Measurements from ENCODE around the gene MB21D2.
"Not testable (repeated sequence)": the region's sequence is repeated elsewhere in the genome, so short reads cannot be mapped to it uniquely, and the experiment has no call there.

MB21D2 gene, protein sequence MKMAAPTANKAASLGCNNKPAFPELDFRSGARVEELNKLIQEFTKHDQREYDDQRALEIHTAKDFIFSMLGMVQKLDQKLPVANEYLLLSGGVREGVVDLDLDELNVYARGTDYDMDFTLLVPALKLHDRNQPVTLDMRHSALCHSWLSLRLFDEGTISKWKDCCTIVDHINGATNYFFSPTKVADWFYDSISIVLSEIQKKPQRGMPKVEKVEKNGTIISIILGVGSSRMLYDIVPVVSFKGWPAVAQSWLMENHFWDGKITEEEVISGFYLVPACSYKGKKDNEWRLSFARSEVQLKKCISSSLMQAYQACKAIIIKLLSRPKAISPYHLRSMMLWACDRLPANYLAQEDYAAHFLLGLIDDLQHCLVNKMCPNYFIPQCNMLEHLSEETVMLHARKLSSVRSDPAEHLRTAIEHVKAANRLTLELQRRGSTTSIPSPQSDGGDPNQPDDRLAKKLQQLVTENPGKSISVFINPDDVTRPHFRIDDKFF

GRCh38 chr3:192917404-192918274, at the start of gene MB21D2:
TSS of gene MB21D2 (minus strand) at chr3:192917856. CDS start at chr3:192917840, 16 bp downstream.
- DNase-seq (ENCODE audit: low spot score) = peak; percentile 86

DNA sequence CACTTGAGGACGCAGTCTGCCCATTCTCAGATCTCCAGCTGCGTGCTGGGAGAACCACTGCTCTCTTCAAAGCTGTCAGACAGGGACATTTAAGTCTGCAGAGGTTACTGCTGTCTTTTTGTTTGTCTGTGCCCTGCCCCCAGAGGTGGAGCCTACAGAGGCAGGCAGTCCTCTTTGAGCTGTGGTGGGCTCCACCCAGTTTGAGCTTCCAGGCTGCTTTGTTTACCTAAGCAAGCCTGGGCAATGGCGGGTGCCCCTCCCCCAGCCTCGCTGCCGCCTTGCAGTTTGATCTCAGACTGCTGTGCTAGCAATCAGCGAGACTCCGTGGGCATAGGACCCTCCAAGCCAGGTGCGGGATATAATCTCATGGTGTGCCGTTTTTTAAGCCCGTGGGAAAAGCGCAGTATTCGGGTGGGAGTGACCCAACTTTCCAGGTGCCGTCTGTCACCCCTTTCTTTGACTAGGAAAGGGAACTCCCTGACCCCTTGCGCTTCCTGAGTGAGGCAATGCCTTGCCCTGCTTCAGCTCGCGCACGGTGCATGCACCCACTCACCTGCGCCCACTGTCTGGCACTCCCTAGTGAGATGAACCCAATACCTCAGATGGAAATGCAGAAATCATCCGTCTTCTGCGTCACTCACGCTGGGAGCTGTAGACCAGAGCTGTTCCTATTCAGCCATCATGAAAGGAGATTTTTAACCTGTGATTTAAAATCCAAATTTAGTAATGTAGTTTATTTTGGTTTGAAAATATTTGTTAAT, 47.5 kb upstream of the MB21D2 start:
- not testable (repeated sequence) for DNase-seq (ENCODE audit: low spot score)

- no peak for DNase-seq (ENCODE audit: low spot score)
Observed at GRCh38 chr3:192959773-192960172, 42.1 kb upstream of the MB21D2 start.

GRCh38 chr3:192958219-192958872, 40.7 kb upstream of the MB21D2 start:
- DNase-seq (ENCODE audit: low spot score) = no peak

GRCh38 chr3:192957441-192958021, 39.9 kb upstream of the MB21D2 start:
- no peak for DNase-seq (ENCODE audit: low spot score)

- DNase-seq (ENCODE audit: low spot score) = no peak
Observed at GRCh38 chr3:192953926-192954325, 36.3 kb upstream of the MB21D2 start.

- DNase-seq (ENCODE audit: low spot score) = no peak
Observed at GRCh38 chr3:192947421-192947820, 29.8 kb upstream of the MB21D2 start.

DNA sequence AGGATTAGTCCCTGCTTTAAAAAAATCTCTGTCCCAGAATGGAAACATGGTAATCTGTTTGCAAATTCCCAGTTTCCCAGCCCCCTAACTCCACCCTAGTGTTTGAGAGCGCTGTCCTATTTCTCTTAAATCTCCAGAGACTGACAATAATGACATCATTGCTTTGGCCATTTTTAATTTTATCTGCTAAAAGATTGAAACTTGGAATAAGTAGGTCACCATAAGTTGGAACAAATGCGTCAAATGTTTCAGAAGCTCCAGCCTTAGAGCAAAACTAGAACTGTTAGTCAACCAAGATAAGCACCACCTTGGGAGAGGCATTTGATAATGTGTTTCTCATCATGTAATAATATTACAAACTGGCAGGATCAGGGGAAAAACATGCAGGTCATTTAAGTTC, 25.7 kb upstream of the MB21D2 start:
- no peak for DNase-seq (ENCODE audit: low spot score)

DNA sequence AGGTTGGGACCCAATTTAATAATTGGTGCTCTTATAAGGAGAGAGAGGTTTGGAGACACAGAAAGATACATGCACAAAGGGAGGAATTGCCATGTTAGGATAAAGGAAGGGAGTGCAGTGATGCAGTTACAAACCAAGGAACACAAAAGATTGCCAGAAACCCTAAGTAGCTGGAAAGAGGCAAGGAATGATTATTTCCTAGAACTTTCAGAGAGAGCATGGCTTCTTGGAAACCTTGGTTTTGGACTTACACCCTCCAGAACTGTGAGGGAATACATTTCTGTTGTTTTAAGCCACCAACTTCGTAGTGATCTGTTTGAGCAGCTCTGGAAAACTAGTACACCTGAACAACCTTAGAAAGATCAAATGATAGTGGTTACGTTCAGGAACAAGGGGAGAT, 25.0 kb upstream of the MB21D2 start:
- DNase-seq (ENCODE audit: low spot score) = no peak

- no peak for DNase-seq (ENCODE audit: low spot score)
Observed at GRCh38 chr3:192940129-192940528, 22.5 kb upstream of the MB21D2 start.

- DNase-seq (ENCODE audit: low spot score) = no peak
Observed at GRCh38 chr3:192935441-192935840, 17.8 kb upstream of the MB21D2 start.

GRCh38 chr3:192933779-192934460, 16.3 kb upstream of the MB21D2 start:
- DNase-seq (ENCODE audit: low spot score) = no peak

DNA sequence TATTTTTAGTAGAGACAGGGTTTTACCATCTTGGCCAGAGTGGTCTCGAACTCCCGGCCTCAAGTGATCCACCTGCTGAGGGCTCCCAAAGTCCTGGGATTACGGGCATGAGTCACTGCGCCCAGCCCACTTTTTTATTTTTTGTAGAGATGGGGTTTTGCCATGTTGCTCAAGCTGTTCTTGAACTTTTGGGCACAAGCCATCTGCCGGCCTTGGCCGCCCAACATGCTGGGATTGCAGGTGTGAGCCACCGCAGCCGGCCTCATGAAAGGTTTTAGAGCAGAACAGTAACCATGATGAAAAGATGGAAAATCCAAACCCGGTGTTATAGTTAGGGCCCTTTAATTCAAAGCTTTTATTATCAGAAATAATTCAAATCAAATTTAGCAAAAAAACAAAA, 15.6 kb upstream of the MB21D2 start:
- no peak for DNase-seq (ENCODE audit: low spot score)

- DNase-seq (ENCODE audit: low spot score) = no peak
Observed at GRCh38 chr3:192931825-192932224, 14.2 kb upstream of the MB21D2 start.

DNA sequence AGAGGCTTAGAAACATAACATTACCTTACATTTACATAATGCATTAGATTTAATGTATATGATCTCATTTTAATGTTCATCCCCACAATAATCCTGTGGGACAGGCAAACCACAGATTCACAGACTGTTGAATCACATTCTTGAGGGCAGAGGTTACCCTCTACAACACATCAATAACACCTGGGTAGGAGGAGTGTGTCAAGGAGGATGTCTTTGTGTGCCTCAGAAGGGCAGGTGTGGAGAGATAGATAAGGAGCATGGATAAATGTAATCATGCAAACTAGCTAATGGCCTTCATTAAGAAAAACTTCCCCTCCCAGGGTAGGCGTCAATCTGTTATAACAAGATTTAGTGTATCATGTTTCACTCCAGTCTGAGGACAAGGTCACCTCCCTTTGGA, 12.9 kb upstream of the MB21D2 start:
- no peak for DNase-seq (ENCODE audit: low spot score)

DNA sequence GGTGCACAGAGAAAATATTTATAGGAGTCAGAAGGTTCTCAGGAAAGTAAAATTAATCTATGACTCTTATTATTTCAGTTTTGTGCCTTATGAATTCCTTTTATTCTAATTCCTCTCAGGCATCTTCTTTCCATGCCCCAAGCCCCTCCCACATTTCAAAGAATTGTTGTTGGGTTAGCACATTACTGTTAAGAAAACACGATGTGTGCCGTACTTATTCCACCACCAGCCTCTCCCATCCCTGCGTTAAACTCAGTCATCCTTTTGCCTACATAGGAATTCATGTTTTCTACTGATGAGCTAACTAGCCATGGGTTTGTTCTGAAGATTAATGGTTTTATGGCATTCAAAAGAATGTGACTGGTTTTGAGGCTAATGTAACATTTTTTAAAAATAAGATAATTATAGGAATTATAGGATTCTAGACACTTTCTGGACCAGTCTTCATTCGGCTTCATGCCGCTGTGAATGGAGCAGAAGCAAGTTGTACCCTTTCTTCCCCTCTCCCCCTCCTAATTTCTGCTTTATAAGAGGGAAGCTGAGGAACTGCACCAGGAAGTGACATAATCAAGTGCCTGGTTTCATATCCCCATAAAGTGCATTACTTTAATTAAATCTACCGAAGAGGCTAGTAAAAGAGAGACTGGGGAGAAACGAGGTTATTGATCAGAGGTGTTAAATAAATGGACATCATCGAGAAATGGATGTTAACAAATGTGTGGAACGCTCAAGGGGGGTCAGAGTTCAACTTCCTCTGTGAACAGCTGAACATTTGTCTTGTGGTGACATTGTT, 12.3 kb upstream of the MB21D2 start:
- DNase-seq (ENCODE audit: low spot score) = no peak

- no peak for DNase-seq (ENCODE audit: low spot score)
Observed at GRCh38 chr3:192929146-192929545, 11.5 kb upstream of the MB21D2 start.

GRCh38 chr3:192928720-192929119, 11.1 kb upstream of the MB21D2 start:
- DNase-seq (ENCODE audit: low spot score) = no peak

DNA sequence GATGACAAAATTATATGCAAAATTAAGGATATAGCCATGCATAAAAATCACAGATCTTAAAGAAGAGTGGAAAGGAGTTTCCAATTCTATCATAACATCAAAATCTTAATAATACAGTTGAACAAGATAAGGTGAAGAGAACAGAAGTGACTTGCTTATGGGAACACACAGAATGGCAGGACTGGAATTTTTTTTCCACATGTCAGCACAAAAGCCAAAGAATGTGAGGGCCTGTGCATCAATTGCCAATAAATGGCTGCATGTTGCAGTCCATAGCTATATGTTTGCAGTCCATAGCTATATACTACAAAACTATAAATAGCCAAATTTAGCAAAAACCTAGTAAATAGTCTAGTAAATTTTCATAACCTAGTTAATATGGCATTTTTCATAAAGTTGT, 10.4 kb upstream of the MB21D2 start:
- no peak for DNase-seq (ENCODE audit: low spot score)

DNA sequence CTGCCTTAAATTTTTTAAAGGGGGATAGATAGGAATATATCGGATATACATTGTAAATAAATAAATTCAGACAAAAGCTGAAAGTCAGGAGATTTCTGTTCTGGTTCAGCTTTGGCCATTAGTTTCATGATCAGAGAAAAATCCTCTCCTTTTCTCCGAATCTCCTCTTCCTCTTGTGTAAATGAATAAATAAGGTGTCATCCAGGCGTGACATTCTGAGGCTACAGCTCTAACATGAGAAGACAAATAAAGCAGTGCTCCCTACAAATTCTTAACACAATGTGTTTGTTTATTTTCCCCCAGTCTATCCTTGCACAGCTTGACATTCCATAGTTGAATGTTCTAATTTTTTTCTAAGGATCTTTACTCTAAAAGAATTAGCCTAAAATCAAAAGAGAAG, 9.4 kb upstream of the MB21D2 start:
- no peak for DNase-seq (ENCODE audit: low spot score)

All from iPS-NIHi11 (cell line).